Mesothelial cell of epicardium (in vitro differentiated cells): ENCODE data around the gene AFAP1. TPM values are rescaled to one million over a fixed set of nuclear protein-coding genes. Genes with fewer than 3 reads are reported as not detected.

Experiments
- DNase-seq, 2 experiments: peaks; one replicate each; pipeline ENCODE4 v3.0.0; 2021; ENCODE audit warnings: low spot score in 2 of 2; ENCODE audit not compliant: unreplicated experiment in 2 of 2
- H3K27ac Mint-ChIP-seq: 2 replicates; pipeline ENCODE4 v1.8.0; 2021; ENCODE audit warnings: mixed read lengths
- H3K27me3 Mint-ChIP-seq: 2 replicates; pipeline ENCODE4 v1.8.0; 2021; ENCODE audit warnings: low read depth, mixed read lengths
- H3K36me3 Mint-ChIP-seq: 2 replicates; pipeline ENCODE4 v1.8.0; 2021; ENCODE audit warnings: mixed read lengths
- H3K4me1 Mint-ChIP-seq: 2 replicates; pipeline ENCODE4 v1.8.0; 2021; ENCODE audit warnings: mixed read lengths
- H3K4me3 Mint-ChIP-seq: 2 replicates; pipeline ENCODE4 v1.8.0; 2021; ENCODE audit warnings: mild to moderate bottlenecking, moderate library complexity, mixed read lengths
- H3K9me3 Mint-ChIP-seq: 2 replicates; pipeline ENCODE4 v1.8.0; 2021; ENCODE audit warnings: mixed read lengths
- total RNA-seq: library from RNA; stranded (reverse); gene quantifications from 3 replicates; pipeline ENCODE4 v1.2.1, GENCODE V29; 2021
- TF ChIP-seq, protein P1 (sequence below): fragments of 200-600 bp; sonication (generic); IDR thresholded peaks from one replicate; pipeline ENCODE4 v1.5.0; 2021; ENCODE audit warnings: antibody characterized with exemption; ENCODE audit not compliant: unreplicated experiment

Gene AFAP1
- total RNA-seq, 1 donor from 2014 or later: 82.4 TPM

DNA sequence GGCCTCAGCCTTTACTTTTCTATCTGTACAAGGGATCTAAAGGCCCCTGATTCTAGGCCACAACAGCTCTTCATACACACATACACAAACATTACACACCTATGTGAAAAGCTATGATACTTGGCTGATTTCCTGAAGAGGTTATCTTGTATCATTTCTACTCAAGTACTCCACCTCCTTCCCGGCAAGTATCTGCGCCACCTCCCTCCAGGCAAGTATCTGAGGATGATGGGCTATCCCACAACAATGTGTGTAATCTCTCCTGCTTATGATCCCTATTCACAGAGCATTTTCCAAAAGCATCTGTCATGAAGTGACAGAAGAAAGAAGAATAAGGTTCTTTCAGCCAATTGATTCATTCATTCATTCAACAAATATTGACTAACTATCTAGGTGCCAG lies 36.8 kb downstream of the AFAP1 start:
- TF ChIP-seq, protein P1, sequence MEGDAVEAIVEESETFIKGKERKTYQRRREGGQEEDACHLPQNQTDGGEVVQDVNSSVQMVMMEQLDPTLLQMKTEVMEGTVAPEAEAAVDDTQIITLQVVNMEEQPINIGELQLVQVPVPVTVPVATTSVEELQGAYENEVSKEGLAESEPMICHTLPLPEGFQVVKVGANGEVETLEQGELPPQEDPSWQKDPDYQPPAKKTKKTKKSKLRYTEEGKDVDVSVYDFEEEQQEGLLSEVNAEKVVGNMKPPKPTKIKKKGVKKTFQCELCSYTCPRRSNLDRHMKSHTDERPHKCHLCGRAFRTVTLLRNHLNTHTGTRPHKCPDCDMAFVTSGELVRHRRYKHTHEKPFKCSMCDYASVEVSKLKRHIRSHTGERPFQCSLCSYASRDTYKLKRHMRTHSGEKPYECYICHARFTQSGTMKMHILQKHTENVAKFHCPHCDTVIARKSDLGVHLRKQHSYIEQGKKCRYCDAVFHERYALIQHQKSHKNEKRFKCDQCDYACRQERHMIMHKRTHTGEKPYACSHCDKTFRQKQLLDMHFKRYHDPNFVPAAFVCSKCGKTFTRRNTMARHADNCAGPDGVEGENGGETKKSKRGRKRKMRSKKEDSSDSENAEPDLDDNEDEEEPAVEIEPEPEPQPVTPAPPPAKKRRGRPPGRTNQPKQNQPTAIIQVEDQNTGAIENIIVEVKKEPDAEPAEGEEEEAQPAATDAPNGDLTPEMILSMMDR: no peak
- Mint-ChIP-seq H3K4me3 (no peak overlapping the region), H3K36me3 (no peaks in the 10 kb centered on the region), H3K4me1 (peaks cover 84% of the 10 kb centered on the region), H3K9me3 (no peaks in the 10 kb centered on the region), H3K27ac (peak overlapping the region; percentile 83), H3K27me3 (no peaks in the 10 kb centered on the region)
- DNase-seq: no peak

DNA sequence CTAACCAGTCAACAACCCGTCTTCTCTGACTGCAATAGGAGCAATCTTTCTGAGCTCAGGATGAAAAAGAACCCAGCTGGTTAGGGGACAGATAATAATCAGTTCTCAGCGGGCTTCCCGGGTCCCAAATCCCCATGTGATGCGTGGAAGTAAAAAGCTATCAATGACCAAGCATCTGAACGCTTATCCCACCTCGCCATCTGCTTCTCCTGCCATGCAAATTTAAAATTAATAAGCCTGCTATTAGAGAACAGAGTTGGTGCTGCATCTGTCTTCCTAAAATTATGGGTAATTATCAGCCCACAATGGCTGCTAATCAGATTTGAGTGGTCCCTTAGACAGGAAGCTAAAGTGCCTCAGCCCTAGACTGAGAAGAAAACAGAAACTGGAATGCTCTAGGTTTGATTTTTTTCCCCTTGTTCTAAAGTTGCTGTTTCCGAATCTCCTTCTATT lies 37.5 kb downstream of the AFAP1 start:
- no peaks in the 10 kb centered on the region for H3K27me3 Mint-ChIP-seq
- H3K36me3 Mint-ChIP-seq: no peaks in the 10 kb centered on the region
- no peaks in the 10 kb centered on the region for H3K9me3 Mint-ChIP-seq
- TF ChIP-seq, protein P1: no peak
- DNase-seq: no peak
- H3K4me1 Mint-ChIP-seq: peaks cover 84% of the 10 kb centered on the region
- H3K27ac Mint-ChIP-seq: peak overlapping the region; percentile 83
- no peak overlapping the region for H3K4me3 Mint-ChIP-seq

DNA sequence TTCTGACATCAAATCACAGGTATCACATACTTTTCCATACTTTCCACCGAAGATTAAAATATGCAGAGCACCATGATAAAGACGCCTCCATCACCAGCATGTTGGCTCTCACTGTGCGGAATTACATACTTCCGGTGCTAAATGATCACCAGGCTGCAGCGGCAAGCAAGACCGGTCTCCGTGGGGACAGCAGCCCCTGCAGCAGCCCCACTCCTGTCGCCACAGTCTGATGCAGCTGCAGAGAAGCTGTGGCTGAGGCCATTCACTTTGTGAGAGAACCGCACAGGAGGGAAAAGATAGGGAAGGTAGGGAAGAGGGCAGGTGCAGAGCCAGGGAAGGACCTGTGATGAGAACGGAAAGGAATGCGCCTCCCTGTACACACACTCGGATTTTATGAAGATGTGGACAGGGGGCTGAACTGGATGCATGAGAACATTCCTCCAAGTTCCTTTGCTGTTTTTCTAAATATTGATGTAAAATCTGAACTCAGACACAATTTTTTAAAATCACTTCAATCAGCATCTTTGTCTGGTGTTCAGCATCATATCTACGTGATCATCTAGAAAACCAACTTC lies 38.3 kb downstream of the AFAP1 start:
- H3K4me1 Mint-ChIP-seq: peaks cover 82% of the 10 kb centered on the region
- H3K27me3 Mint-ChIP-seq: no peaks in the 10 kb centered on the region
- no peak for DNase-seq
- H3K4me3 Mint-ChIP-seq: peak overlapping the region; percentile 16
- H3K9me3 Mint-ChIP-seq: no peaks in the 10 kb centered on the region
- TF ChIP-seq, protein P1: no peak
- peak overlapping the region; percentile 85 for H3K27ac Mint-ChIP-seq
- no peaks in the 10 kb centered on the region for H3K36me3 Mint-ChIP-seq

DNA sequence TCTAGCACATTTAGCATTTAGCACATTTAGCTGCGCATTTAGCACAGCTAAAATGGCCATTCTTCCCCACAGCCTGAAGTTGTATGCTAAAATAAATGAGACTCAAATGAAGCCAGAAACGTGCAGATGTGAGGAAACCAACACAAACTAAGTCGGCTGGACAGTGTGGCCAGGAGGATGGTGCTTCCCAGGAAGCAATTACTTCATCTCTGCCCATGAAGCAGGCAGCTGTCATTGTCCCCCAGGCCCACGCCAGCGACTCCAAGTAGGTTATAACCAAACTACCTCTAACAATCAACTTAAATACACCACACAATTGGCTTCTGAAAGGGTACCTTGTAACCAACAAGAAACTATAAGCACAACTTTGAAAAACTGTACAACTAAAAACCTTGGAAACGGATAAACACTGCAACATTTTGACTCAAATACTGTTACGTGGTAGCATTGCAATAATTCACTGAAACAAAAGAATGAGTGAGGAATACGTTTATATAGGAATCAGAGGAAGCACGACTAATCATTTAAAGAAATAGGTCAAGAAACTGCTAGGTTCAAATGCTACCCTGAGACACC lies 39.2 kb downstream of the AFAP1 start:
- Mint-ChIP-seq H3K27ac (peak overlapping the region; percentile 32), H3K27me3 (no peaks in the 10 kb centered on the region), H3K4me1 (peaks cover 78% of the 10 kb centered on the region), H3K9me3 (no peaks in the 10 kb centered on the region), H3K4me3 (no peak overlapping the region), H3K36me3 (no peaks in the 10 kb centered on the region)
- TF ChIP-seq, protein P1: no peak
- DNase-seq: no peak

DNA sequence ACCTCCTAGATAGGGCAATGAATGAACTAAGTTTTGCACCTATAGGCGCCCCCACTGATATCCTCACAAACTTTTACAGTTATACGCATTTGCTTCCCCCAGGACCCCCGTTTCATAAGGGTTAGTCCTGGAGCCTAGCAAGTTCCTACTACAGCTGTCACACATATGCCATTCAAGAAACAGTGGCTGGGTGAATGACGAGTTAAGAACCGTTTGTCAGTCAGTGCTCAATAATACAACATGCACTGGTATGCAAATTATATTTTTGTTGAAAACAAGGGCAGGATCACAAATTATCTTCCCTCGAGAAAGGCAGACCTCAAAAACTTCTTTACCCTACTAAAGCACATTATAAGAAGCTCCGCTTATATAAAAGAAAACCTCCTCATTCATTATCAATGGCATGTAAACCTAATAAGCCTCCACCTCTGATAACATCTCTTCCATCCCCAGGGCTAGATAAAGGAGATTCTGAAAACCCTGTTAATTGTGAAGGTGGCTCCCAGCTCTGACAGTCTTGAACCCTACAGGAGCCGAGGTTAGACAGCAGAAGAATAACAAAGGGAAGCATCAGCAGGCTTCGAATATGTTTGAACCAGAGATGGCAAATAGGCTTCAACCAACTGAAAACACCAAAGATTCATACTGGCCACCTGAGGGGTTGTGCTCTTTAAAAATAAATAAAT lies 40.3 kb downstream of the AFAP1 start:
- no peaks in the 10 kb centered on the region for H3K36me3 Mint-ChIP-seq
- TF ChIP-seq, protein P1: no peak
- DNase-seq: no peak
- no peak overlapping the region for H3K27ac Mint-ChIP-seq
- no peak overlapping the region for H3K4me3 Mint-ChIP-seq
- H3K27me3 Mint-ChIP-seq: no peaks in the 10 kb centered on the region
- H3K9me3 Mint-ChIP-seq: no peaks in the 10 kb centered on the region
- peaks cover 77% of the 10 kb centered on the region for H3K4me1 Mint-ChIP-seq
